ENCODE measurements around the gene ADM5. TPM values are rescaled to one million over a fixed set of nuclear protein-coding genes. Genes with fewer than 3 reads are reported as not detected.

Gene ADM5
- polyA plus RNA-seq, 2 of the 4 experiments (the other 2 are of a cell fraction) = 2.0 to 4.3 TPM

- peak overlapping the region; percentile 51 for H3K4me3 ChIP-seq
- TF ChIP-seq FOSL2 (IDR thresholded peaks at IDR 0.05) (no peak), FOSL2 (CRISPR knock-in tag; IDR thresholded peaks at IDR 0.05) (peak; percentile 79), MAFK (IDR thresholded peaks at IDR 0.05; ENCODE audit: partially characterized antibody) (peak; percentile 76), MAZ (IDR thresholded peaks at IDR 0.05; ENCODE audit: borderline replicate concordance, low read depth, low read length) (peak; percentile 3; the same call in 1 of the 2 replicates), PBX3 (IDR thresholded peaks at IDR 0.05) (no peak), TFCP2L1 (CRISPR knock-in tag; IDR thresholded peaks at IDR 0.05) (no peak), ZFP36 (IDR thresholded peaks at IDR 0.05; ENCODE audit: borderline replicate concordance, partially characterized antibody) (peak; percentile 100), RARB (CRISPR knock-in tag; IDR thresholded peaks at IDR 0.05) (0 out of 2 replicates have a peak, but pooled peaks have one; percentile 51), MAX (IDR thresholded peaks at IDR 0.05) (peak; percentile 47), BCL3 (IDR thresholded peaks at IDR 0.05) (0 out of 3 replicates have a peak, but pooled peaks have one; percentile 27), BHLHE40 (IDR thresholded peaks at IDR 0.05; ENCODE audit: low read depth, low read length) (peak; percentile 92), CBX8 (IDR thresholded peaks at IDR 0.05) (no peak), POLR2A (IDR thresholded peaks at IDR 0.05; ENCODE audit: low read length) (peak; percentile 69), ZNF302 (CRISPR knock-in tag; IDR thresholded peaks at IDR 0.05) (no peak), CHD4 (IDR thresholded peaks at IDR 0.05; ENCODE audit: borderline replicate concordance) (peak; percentile 99), JUN (IDR thresholded peaks at IDR 0.05) (peak; percentile 66 to 84; a peak in 3 of 5 replicates), TP53 (CRISPR knock-in tag; IDR thresholded peaks at IDR 0.05) (peak; percentile 69; the same call in 1 of the 2 replicates), PHF8 (IDR thresholded peaks at IDR 0.05; ENCODE audit: borderline replicate concordance, low read depth) (peak; percentile 60; the same call in 1 of the 2 replicates), RCOR1 (IDR thresholded peaks at IDR 0.05; ENCODE audit: low read depth, low read length) (peak; percentile 58; the same call in 1 of the 2 replicates), E2F6 (IDR thresholded peaks at IDR 0.05; ENCODE audit: borderline replicate concordance, low read depth) (peak; percentile 25; the same call in 1 of the 2 replicates), SREBF2 (IDR thresholded peaks at IDR 0.05) (no peak), HOXA7 (CRISPR knock-in tag; IDR thresholded peaks at IDR 0.05) (no peak), MYC (IDR thresholded peaks at IDR 0.05; ENCODE audit: borderline replicate concordance, low read length) (0 out of 2 replicates have a peak, but pooled peaks have one; percentile 16), GATA3 (IDR thresholded peaks at IDR 0.05; ENCODE audit: borderline replicate concordance) (peak; percentile 86), JUNB (IDR thresholded peaks at IDR 0.05) (no peak), KDM1A (IDR thresholded peaks at IDR 0.05; ENCODE audit: low read depth) (peak; percentile 97)
- H3K9me3 ChIP-seq = no peaks in the 10 kb centered on the region
- H3K27ac ChIP-seq = peak overlapping the region; percentile 97 to 99
- ATAC-seq = peak; percentile 19 to 42
- POLR2A ChIA-PET = interaction anchor here (0.5 to 3.5 kb wide), 31 partner anchors 9 to 1048 kb away, joined by 3 to 48 read pairs (median 4); partner anchors contain the start of genes AKT1S1, ALDH16A1, AP2A1 and BCL2L12
- CTCF ChIA-PET = interaction anchor here (0.6 to 16.7 kb wide), 14 partner anchors 8 to 173 kb away, joined by 3 to 326 read pairs (median 4); partner anchors contain the start of genes BCL2L12, IRF3 and RRAS
- peak overlapping the region; percentile 79 for H3K4me2 ChIP-seq
- under 1% methylated on average over 27 of the region's 27 CpGs for WGBS (ENCODE audit: missing lambda C conversion rate)
- peak; percentile 91 to 99 for DNase-seq (ENCODE audit: low read depth in 1 of 2, low spot score in 1 of 2)
- FAIRE-seq = peak; percentile 99
- peaks cover 41% of the 10 kb centered on the region for H3K4me1 ChIP-seq
These were observed 13.1 kb upstream of the ADM5 start for GRCh38 chr19:49676136-49676783.
